Measurements from ENCODE around the gene SLC8A3.

Gene SLC8A3

GRCh38 chr14:70064136-70064865 is 124.5 kb downstream of the SLC8A3 start:
- DNase-seq: no peak

DNA sequence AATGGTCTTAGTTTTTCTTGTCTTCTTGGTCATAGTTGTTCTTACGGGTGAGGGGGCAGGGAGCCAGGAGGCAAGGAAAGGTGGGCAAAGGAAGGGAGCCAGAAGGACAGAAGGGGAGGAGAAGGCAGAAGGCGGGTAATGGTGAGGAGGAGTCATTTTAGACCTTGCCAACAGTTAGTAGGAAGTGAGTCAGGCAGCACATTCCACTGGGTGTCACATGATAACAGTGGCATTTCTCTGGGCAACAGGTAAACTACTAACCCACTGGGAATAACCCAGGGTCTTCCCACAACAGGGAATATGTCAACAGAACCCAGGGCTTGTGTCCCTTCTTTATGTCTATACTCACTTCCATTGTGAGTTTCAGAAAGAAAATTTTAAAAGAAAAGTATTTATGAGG is 127.6 kb downstream of the SLC8A3 start:
- DNase-seq: no peak

DNA sequence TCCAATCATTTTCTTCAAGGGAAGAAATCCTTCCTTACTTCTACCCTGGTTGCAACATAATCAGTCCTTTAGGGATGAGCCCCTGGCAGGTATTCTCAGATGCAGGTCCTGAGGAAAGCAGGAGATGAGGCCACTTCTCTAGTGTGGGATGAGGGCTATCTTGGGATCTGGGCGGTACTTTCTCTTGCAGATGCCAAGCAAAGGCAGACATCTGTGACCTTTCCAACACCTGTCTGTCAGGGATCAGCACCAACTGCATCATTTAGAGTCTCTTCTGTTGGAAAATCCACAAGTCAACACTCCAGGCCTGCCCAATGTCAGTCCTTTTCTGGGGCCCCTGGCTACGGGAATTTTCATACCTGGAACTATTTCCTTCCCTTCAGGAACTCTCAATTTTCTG is 129.2 kb downstream of the SLC8A3 start:
- DNase-seq: no peak

GRCh38 chr14:70057519-70058136 is 131.1 kb downstream of the SLC8A3 start:
- DNase-seq: no peak

- no peak for DNase-seq
These were observed 135.8 kb downstream of the SLC8A3 start for GRCh38 chr14:70052990-70053389.

DNA sequence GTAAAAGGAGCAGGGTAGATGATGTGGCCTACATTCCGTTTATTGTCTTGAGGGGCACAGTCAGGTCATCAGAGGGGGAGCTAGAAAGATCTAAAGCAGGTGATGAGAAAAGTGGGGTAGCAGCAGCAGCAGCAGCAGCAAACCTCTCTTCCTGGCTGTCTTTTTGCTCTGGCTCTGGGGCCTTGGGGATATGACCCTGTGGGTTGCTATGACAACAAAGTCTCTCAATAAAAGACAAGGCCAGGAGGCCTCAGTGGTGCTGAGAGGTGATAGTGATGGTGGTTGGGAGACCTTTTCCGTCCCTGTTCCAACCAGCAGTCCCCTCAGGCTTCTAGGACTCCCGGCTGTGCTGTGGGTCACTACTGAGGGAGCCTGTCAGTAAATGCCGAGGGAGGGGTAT is 138.6 kb downstream of the SLC8A3 start:
- no peak for DNase-seq

DNA sequence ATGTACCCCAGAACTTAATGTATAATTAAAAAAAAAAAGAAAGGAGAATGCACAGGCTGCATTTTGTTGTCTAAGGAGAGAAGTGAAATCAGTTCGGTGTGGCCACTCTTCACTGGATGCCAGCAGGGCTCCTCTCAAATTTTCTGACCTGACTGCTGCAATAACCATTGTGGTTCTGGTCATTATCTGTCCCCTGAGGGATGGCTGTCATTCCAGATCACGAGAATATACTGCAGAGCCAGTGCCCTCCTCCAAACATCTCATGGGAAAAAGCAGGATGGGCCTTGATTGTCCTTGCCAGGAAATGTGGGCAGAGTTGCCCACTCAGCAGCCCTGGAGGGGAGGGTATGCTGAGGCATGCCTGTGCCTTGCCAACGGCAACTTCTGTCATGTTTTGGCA is 139.1 kb downstream of the SLC8A3 start:
- no peak for DNase-seq

GRCh38 chr14:70048313-70048654 is 140.5 kb downstream of the SLC8A3 start:
- no peak for DNase-seq

GRCh38 chr14:70047598-70048312 is 141.0 kb downstream of the SLC8A3 start:
- no peak for DNase-seq

GRCh38 chr14:70045844-70046535 is 142.8 kb downstream of the SLC8A3 start:
- DNase-seq: no peak

- no peak for DNase-seq
These were observed 143.4 kb downstream of the SLC8A3 start for GRCh38 chr14:70045310-70045709.

DNA sequence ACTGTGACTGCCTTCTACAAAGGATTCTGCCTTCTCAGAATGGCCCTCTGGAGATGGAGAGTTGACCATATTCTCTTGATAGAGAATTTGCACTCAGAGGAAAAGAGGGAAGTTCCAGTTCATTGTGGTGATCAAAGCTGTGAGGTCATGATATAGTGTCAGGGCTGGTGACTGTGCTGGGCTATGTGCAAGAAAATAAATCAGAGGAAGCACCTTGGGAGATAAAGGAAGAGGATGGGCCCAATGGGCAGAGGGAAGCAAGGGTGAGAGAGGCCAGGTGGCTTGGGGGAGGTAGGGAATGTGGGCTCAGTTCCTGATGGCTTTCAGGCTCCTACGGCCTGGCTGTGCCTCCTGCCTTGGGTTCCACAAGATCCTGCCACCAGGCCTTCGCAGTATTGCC is 145.8 kb downstream of the SLC8A3 start:
- DNase-seq: no peak

GRCh38 chr14:70036665-70037064 is 152.1 kb downstream of the SLC8A3 start:
- DNase-seq: no peak

DNA sequence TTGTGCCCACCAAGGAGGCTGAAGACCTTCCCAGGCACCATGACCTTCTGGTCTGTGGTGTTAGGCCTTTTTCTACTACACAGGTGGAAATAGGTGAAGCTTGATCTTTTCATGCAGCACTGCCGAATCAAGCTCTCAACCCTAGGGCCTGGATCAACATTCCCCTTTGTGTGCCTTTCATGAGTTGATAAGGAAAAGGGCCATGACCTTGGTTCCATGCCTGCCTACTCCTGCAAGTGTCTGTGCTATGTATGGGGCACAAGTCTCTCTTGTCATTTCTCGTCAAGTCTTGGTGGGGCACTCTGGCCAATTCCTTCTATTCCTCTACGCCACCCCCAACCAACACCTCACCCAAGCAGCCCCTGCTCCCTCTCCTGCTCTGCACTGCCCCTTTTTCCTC is 154.5 kb downstream of the SLC8A3 start:
- DNase-seq: no peak

GRCh38 chr14:70033561-70033960 is 155.2 kb downstream of the SLC8A3 start:
- DNase-seq: no peak

DNA sequence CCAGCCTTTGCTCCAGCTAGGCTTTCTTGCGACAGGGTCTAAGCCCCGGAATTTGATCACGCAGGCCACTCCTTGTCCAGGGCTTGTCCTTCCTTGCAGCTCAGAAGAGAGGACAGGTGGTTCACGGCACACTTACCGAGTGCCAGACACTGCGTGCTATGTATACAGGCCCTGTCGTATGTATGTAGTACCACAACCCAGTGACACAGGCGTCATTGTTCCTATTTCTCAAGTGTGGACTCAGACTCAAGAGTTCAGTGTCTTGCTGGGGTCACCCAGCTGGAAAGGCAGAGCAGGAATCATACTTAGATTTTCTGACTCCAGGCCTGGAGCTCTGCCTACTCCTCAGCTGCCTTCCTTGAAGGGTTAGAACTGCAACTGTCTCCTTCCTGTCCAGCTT is 155.6 kb downstream of the SLC8A3 start:
- DNase-seq: no peak

DNA sequence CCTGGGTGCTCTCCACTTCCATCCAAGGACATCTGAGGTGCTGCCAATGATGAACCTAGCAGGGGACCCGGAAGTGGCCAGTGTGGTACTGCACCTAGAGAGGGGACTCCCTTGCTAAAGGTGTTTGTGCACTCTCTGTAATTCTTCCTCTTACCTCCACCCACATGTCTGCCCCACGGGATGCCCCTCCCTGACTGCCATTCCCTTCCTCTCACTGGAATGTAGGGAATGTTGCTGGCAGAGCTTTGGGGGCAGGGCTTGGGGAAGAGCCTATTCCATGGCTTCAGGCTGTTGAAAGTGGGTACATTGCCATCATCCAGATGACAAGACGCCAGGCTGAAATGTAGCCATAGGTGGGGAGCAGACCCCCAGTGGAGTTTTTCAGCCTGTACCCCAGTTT is 156.3 kb downstream of the SLC8A3 start:
- DNase-seq: no peak

DNA sequence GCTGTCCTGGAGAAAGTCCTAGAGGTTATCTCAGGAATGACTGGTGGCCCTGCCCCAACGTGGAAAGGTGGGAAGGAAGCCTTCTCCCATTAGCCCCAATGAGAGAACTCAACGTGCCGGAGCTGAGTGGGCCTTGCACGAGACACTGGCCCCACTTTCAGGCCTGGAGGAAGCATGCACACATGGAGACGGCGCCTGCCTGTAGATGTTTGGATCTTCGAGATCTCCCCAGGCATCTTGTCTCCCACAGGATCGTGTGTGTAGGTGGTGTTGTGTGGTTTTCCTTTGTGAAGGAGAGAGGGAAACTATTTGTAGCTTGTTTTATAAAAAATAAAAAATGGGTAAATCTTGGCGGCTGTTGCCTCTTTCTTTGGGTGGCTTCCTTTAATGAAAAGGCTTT is 156.7 kb downstream of the SLC8A3 start:
- DNase-seq: no peak

DNA sequence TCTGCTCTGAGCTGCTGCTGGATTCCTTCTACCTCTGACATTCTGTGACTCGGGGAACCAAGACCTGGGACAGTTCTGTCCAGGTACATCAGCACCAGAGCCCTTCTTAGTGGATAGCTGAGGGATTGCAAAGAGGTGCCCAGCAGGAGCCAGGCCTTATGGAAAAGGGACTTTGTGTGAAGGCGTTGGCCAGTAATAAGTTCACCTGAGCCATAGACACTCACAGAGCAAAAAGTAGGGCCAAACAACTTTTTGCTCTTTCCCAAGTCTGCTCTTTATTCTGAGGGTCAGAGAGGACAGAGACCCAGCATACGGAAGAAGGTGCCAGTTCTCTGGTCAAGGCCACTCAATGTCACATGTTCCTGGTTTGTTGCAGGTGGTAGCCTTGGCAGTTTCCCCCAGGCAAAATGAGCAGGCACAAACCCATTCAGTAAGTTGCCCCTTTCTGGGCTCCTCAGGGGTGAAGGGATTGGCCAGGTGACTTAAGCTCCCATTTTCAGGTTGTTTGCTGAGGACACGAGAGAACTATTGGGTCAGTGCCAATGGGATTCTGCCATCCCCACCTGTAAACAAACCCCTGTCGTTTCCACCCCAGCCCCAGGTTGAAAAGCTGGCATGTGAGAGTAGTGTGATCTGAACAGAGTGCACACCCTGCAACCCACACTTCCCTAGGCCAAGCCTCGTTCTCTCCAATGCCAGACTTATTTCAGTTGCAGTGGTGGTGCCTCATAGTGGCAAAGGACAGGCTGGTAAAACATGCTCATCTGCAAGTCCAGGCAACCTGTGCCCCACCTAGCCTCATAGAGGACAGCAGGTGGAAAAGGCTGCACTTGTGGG is 159.2 kb downstream of the SLC8A3 start:
- DNase-seq: no peak

DNA sequence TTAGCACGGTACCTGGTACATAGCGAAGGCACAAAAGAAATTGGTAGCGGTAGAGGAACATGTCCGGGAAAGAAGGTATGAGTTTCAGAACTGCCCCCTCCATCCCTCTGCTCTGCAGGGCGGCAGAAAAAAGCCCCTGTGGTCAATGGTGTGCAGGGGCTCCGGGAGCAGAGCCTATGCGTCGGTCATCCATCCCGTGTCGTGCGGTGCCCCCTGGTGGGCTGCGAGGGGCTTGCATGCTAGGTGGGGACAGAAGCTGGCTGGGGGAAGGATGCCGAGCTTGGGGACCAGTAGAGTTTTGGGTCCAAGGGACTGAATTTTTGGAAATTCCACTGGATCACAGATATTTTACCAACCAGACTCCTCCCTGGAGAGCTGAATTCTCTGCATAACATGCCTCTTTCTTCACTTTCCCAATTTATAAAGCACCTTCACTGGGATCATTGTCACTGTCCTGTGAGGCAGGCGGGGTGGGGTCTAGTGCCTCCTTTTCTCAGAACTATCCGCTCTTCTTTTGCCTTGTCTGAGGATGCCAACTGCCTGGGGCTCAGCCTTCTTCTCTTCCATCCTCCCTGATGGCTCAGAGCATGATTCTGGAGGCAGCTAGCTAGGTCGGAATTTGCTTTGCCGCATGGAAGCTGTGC is 160.8 kb downstream of the SLC8A3 start:
- no peak for DNase-seq

- no peak for DNase-seq
These were observed 164.9 kb downstream of the SLC8A3 start for GRCh38 chr14:70023871-70024270.

- DNase-seq: no peak
These were observed 165.8 kb downstream of the SLC8A3 start for GRCh38 chr14:70022771-70023445.
